Smooth muscle cell (in vitro differentiated cells): ENCODE results near the gene HMGB1. TPM values are rescaled to one million over a fixed set of nuclear protein-coding genes. Genes with fewer than 3 reads are reported as not detected.

Experiments used
- DNase-seq: peaks from one replicate; lab custom pipeline; 2025; ENCODE audit not compliant: unreplicated experiment; lab: John Stamatoyannopoulos, UW
- H2AFZ ChIP-seq: fragments of 200-600 bp; sonication (generic); 2 replicates; pipeline ENCODE4 v1.6.0; 2016; ENCODE audit warnings: antibody characterized with exemption, low read depth, mild to moderate bottlenecking
- H3F3A ChIP-seq: fragments of 200-600 bp; sonication (generic); 2 replicates; pipeline ENCODE4 v1.6.0; 2017; ENCODE audit warnings: antibody characterized with exemption, low read depth
- H3K27ac ChIP-seq: fragments of 200-600 bp; sonication (generic); 2 replicates; pipeline ENCODE4 v1.5.1; 2016; ENCODE audit warnings: low read depth, mild to moderate bottlenecking
- H3K27me3 ChIP-seq: fragments of 200-600 bp; sonication (generic); 2 replicates; pipeline ENCODE4 v1.6.1; 2016; ENCODE audit warnings: low read depth, mild to moderate bottlenecking
- H3K36me3 ChIP-seq: fragments of 200-600 bp; sonication (generic); 2 replicates; pipeline ENCODE4 v1.5.1; 2016; ENCODE audit warnings: low read depth
- H3K4me1 ChIP-seq: fragments of 200-600 bp; sonication (generic); 2 replicates; pipeline ENCODE4 v1.5.1; 2016; ENCODE audit warnings: low read depth
- H3K4me2 ChIP-seq: fragments of 200-600 bp; sonication (generic); 2 replicates; pipeline ENCODE4 v1.6.0; 2016; ENCODE audit warnings: mild to moderate bottlenecking
- H3K4me3 ChIP-seq: fragments of 200-600 bp; sonication (generic); 2 replicates; pipeline ENCODE4 v1.5.1; 2016; ENCODE audit warnings: mild to moderate bottlenecking
- H3K79me2 ChIP-seq: fragments of 200-600 bp; sonication (generic); 2 replicates; pipeline ENCODE4 v1.6.0; 2016; ENCODE audit warnings: low read depth, mild to moderate bottlenecking
- H3K9ac ChIP-seq: fragments of 200-600 bp; sonication (generic); 2 replicates; pipeline ENCODE4 v1.6.0; 2016; ENCODE audit warnings: low read depth
- H3K9me3 ChIP-seq: fragments of 200-600 bp; sonication (generic); replicated peaks from 2 replicates; pipeline ENCODE4 v1.5.1; 2016; ENCODE audit warnings: low read depth
- H4K20me1 ChIP-seq: fragments of 200-600 bp; sonication (generic); 2 replicates; pipeline ENCODE4 v1.6.0; 2016; ENCODE audit warnings: low read depth
- CTCF ChIP-seq: fragments of 200-600 bp; sonication (generic); IDR thresholded peaks from 2 replicates; pipeline ENCODE4 v1.5.1; 2017; ENCODE audit warnings: borderline replicate concordance, mild to moderate bottlenecking, antibody characterized with exemption; ENCODE audit not compliant: insufficient read depth, poor library complexity, severe bottlenecking
- WGBS: methylation state at CpG from one replicate; pipeline ENCODE4 v1.1.7; 2016; ENCODE audit warnings: low lambda C conversion rate; 5-methylcytosine and 5-hydroxymethylcytosine counted together
- polyA plus RNA-seq: library from polyadenylated mRNA; unstranded; fragments of >200 nt; fragmentation: Nextera tagmentation; extraction: Ambion mirVana; gene quantifications from 2 replicates; pipeline ENCODE4 v1.2.1, GENCODE V29; 2016
- total RNA-seq: library from RNA; depleted of rRNA; stranded (reverse); fragments of >200 nt; gene quantifications from 2 replicates; pipeline ENCODE4 v1.2.3, GENCODE V29; 2014

Gene HMGB1
- total and polyA plus RNA-seq, 2 experiments from 2014 or later = 581 to 627 TPM

DNA sequence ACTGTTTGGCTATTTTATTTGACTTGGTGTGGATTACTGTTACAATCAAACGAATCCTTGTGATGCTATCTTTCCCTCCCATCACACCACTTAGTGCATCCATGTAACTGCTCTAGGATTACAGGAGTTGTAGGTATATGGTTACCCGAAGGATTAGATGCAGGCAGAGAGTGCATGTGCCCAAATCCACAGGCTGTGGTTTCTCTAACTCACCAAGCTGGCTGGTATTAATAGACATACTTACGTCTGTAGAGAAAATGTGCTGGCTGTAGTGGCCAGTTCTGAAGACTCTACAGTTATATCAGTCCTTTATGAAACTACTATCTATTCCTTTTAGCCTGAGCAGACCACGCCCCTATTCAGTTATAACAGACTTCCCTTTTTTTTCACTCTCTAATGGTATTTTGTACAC lies 1.1 kb upstream of the HMGB1 start:
- Histone ChIP-seq H3K4me1 (peaks cover 20% of the 10 kb centered on the region), H4K20me1 (peaks cover 1% of the 10 kb centered on the region), H3F3A (peaks cover 15% of the 10 kb centered on the region), H3K4me2 (peak overlapping the region; percentile 87), H3K27ac (peak overlapping the region; percentile 35), H2AFZ (no peak overlapping the region), H3K4me3 (peak overlapping the region; percentile 88), H3K79me2 (peaks cover 21% of the 10 kb centered on the region), H3K36me3 (no peaks in the 10 kb centered on the region), H3K9me3 (no peaks in the 10 kb centered on the region), H3K27me3 (no peaks in the 10 kb centered on the region), H3K9ac (peak overlapping the region; percentile 1)
- WGBS = 39% methylated on average over 4 of the region's 4 CpGs
- DNase-seq = no peak
- no peak for TF ChIP-seq CTCF

DNA sequence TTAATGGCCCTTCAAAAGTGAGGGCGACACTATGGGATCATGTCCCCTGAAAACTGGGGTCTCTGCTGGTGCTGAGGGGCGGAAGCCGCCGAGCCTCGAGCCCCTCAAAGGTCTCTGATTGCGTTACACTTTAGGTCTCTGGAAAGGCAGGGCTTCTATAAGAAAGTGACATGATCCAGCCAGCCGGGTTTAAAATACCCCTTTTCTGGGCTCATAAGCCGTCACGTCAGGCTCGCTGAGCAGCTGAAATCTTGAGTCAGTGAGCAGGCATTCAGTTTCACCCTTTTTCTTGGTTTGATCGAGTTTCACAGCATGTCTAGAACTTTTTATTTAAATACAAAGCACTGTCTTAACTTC lies 600 bp upstream of the HMGB1 start:
- peaks cover 6% of the 10 kb centered on the region for H4K20me1 ChIP-seq
- TF ChIP-seq CTCF = no peak
- peaks cover 26% of the 10 kb centered on the region for H3K79me2 ChIP-seq
- peak overlapping the region; percentile 35 for H3K27ac ChIP-seq
- no peak for DNase-seq
- H3K36me3 ChIP-seq = peaks cover 4% of the 10 kb centered on the region
- H3F3A ChIP-seq = peaks cover 15% of the 10 kb centered on the region
- WGBS = 4% methylated on average over 11 of the region's 11 CpGs
- peak overlapping the region; percentile 1 for H3K9ac ChIP-seq
- peak overlapping the region; percentile 87 for H3K4me2 ChIP-seq
- H2AFZ ChIP-seq = no peak overlapping the region
- peak overlapping the region; percentile 88 for H3K4me3 ChIP-seq
- H3K27me3 ChIP-seq = no peaks in the 10 kb centered on the region
- peaks cover 20% of the 10 kb centered on the region for H3K4me1 ChIP-seq
- H3K9me3 ChIP-seq = no peaks in the 10 kb centered on the region

DNA sequence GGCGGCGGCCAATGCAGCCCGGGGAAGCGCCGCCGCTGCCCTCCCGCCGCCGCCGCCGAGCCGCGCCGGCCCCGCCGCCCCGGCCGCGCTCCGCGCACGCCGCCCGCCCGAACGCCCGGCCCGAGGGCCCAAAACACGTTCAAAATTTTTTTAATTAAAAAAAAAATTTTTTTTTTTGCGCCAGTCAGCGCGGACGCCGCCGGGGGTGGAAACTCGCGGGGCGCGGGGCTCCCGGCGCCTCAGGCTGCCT lies 468 bp downstream of the HMGB1 start:
- H2AFZ ChIP-seq = no peak overlapping the region
- H3K4me2 ChIP-seq = peak overlapping the region; percentile 87

More for the DNA sequence above, 468 bp downstream of the HMGB1 start:
- peaks cover 15% of the 10 kb centered on the region for H3F3A ChIP-seq
- peak overlapping the region; percentile 92 for H3K9ac ChIP-seq
- peaks cover 20% of the 10 kb centered on the region for H3K4me1 ChIP-seq
- H3K27ac ChIP-seq = peak overlapping the region; percentile 96
- H3K79me2 ChIP-seq = peaks cover 27% of the 10 kb centered on the region
- WGBS = 1% methylated on average over 33 of the region's 41 CpGs
- no peaks in the 10 kb centered on the region for H3K9me3 ChIP-seq
- peaks cover 4% of the 10 kb centered on the region for H3K36me3 ChIP-seq
- peak overlapping the region; percentile 88 for H3K4me3 ChIP-seq
- H3K27me3 ChIP-seq = no peaks in the 10 kb centered on the region
- DNase-seq = no peak
- peaks cover 6% of the 10 kb centered on the region for H4K20me1 ChIP-seq
- no peak for TF ChIP-seq CTCF
